ENCODE measurements around the gene FOXP1.

- TF ChIP-seq CTCF (IDR thresholded peaks at IDR 0.05) (no peak), REST (IDR thresholded peaks at IDR 0.05; ENCODE audit: insufficient read depth in 1 of 2, low read depth in 2 of 2, low read length in 1 of 2) (no peak), TCF7L2 (IDR thresholded peaks at IDR 0.05; ENCODE audit: low read depth, low read length) (no peak)
These were observed 30.9 kb upstream of the FOXP1 start for GRCh38 chr3:71614426-71614825.

Data from Panc1 (cell line).